HG02798 (cell line): Measurements from ENCODE around the gene SEPTIN12.
A peak's percentile ranks its signal among the peaks of the same experiment; 100 is the strongest.

ENCODE experiments used
- ATAC-seq: cut with Tn5 transposase; IDR thresholded peaks from one replicate; pipeline ENCODE4 v1.9.1; 2021; ENCODE audit warnings: mild to moderate bottlenecking; ENCODE audit not compliant: unreplicated experiment, poor library complexity

SEPTIN12 gene

DNA sequence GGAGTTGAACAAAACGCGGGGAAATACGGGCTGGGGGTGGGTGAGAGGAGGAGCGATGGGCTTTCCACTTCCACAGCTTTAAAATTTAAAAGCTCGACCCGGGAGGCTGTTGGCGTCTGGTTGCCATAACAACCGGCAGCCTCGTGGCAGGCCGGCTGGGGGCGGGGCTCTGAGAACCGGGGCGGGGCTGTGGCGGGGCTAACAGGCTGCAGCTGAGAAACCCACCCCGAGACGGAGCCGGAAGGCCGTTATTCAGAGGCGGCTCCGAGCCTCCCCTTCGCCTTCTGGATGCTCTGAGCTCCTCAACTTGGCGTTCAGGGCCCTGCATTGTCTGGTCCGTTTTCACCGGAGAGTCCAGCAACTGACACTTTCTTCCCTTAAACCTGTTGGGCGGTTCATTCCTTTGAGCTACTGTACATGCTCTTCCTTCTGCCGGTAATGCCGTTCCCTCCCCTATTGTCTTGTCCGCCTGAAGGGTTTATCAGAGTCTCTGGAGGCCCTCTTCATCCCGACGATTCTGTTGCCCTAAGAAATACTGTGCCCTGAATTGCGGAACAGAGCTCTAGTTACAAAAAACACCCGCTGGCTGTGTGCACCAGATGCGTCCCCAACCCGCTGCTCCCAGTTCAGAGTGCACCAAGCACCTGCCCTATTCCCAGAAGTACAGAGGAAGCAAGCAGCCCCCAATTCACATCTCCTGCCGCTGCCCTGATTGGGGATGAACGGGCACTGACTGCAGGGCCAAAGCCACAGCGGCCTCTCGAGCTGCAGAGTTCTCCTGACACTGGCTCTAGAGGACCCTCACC, 53.2 kb downstream of the SEPTIN12 start:
- ATAC-seq, result peak; percentile 67

DNA sequence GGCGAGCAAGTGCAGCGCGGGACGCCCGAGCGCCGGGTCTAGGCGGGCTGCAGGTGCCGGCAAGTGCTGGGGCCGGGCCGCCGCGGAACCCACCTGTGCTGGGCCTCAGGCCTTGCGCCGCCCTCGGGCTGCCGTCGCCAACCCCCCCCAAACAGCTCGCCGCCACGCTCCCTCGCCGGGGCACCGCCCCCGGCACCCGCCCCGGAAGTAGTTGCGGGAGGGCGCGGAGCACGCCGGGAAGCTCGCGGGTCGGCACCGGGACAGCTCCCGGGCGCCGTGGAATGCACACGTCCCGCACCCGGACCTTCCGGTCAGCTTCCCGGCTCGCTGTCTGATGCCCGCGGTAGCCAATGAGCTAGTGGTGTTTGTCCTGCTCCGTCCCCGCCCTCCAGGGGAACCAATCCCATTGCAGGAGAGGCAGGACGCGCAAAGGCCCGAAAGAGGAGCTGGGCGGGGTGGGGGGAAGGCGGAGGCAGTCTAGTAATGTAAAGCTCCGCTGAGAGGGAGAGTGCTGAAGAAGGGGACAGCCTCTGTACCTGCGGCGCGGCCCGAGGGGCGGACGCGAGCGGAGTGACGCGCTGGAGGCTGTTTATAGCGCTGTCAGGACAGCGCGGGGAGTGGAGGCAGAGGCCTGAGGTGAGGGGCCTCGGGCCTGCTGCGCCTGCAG, 53.9 kb downstream of the SEPTIN12 start, which contains the start of the genes ANKS3 and DNAAF8:
ANKS3 (minus strand) TSS at position 209 of the 667 bp plus-strand sequence. CDS start 4,122 bp downstream, outside the sequence.
DNAAF8 (plus strand) TSS at position 475 of the 667 bp plus-strand sequence. CDS start 1,978 bp downstream, outside the sequence.
- ATAC-seq, result peak; percentile 83

DNA sequence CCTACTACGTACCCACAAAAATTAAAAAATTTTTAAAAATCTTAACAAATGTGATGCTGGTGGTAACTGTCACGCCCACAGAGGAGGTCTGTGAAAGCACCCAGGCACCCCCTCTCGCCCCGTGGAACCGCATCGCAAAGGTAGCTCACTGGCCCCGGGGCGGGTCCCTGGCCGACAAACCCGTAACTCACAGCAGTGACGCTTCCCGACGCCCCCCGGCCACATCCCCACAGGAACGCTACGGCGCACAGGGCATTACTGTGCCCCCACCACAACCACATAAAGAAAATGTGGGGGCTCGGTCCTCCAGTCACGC, 54.4 kb downstream of the SEPTIN12 start:
- no peak for ATAC-seq

- ATAC-seq, result no peak
These were observed 54.9 kb downstream of the SEPTIN12 start for GRCh38 chr16:4733211-4733742.

GRCh38 chr16:4729876-4730275, 58.3 kb downstream of the SEPTIN12 start:
- ATAC-seq, result no peak

- ATAC-seq, result no peak
These were observed 59.5 kb downstream of the SEPTIN12 start for GRCh38 chr16:4728676-4729075.
